ENCODE measurements around the gene IQCF2.
"Not testable (repeated sequence)": the region's sequence is repeated elsewhere in the genome, so short reads cannot be mapped to it uniquely, and the experiment has no call there.

IQCF2 gene

DNA sequence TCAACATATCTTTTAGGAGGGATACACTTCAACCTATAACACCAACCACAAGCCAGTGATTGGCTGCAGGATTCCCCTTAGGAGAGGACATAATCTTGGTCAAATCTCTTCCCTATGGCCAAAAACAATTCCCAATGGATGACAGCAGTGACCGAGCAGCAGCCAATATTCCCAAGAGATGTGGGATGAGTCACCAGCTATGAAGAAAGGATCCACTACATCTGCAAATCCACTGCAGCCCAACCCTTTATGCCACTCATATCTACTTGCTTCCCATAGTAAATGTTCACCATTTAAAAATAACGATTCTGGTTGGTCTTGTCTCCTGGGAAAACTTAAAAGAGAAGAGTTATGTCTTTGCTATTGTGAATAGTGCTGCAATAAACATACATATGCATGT, 18.5 kb downstream of the IQCF2 start:
- DNase-seq: no peak

DNA sequence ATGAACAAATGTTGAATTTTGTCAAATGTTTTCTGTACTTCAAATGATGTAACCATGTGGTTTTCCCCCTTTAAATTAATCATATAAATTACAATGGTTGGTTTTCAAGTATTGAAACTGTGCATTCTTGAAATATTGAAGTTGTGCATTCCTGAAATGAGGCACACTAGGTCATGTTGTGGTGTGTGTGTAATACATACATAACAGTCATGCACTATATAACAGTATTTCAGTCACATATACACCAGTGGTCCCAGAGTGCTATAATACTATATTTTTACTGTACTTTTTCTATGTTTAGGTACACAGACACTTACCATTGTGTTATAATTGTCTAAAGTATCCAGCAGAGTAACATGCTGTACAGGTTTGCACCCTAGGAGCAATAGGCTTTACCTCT, 25.0 kb downstream of the IQCF2 start:
- DNase-seq: no peak

GRCh38 chr3:51887620-51888019, 26.2 kb downstream of the IQCF2 start:
- DNase-seq: no peak

- DNase-seq: no peak
These were observed 27.2 kb downstream of the IQCF2 start for GRCh38 chr3:51888463-51889105.

DNA sequence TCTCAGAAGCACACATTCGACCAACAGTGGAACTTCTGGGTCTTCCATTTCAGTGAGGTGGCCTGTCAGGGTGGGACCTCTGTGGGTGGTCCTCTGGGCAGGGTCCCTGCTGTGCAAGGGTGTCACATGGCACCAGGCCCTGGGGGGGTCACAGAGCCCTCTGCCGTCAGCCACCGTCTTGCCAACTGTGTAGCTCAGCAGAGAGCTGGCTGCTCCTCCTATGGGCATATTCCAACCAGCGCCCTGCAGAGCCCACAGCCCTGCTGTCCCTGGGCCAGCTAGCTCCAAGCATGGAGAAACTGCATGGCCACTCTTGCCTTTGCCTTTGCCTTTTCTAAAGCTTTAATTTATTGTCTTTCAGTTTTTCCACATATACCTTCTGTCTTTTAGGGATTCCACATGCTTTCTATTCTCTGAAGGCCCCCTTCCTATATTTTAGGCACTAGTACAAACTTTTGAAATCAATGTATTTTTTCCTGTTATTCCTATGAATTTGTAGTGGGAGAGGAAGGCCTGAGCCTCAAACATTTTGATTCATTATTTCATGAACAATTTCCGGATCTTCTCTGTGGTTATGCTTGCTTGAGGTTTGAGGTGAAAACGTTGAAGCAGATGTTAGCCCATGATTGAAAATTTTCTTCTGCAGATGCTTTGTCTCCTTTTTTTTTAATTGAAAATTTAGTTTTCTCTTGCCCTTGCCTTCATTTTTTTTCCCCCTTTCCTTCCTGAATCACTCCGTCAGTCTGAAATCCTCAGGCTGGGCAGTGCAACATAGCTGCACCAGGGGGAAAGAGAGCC, 30.0 kb downstream of the IQCF2 start:
- no peak for DNase-seq

DNA sequence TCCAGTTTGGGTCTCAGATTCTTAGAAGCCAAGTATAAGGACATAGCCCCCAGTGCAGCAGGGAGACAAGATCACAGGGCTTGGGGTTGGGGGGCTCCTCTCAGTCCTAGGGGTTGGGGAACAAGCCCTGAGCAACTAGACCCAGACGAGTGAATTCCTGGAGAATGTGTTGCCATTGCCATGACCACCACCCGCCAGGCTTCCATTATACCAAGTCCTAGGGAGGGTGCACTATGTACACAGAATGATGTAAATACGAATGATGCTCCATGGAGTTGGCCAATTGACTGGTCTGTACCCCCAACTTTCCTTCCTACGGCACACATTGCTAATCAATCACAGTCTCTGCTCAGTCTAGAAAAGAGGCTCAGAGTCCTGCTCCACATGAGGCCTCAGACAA, 33.0 kb downstream of the IQCF2 start:
- no peak for DNase-seq

DNA sequence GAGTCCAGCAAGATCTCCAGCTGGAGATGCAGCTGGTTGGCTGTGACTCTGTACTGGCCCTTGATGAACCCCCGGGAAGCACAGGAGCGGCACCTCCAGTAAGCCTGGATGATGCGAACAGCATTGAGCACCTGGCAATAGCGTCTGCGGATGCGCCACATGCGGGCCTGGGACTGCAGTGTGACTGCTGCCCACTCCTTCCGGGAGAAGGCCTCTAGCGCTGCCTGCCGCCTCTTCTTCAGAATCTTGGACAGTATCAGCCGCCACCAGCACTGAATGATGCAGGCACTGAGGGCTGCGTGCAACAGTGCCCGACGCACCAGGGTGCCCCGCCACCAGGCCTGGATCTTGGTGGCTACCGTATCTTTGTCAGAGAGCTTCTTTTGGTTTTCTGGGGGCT, 33.5 kb downstream of the IQCF2 start:
- no peak for DNase-seq

- DNase-seq: no peak
These were observed 35.3 kb downstream of the IQCF2 start for GRCh38 chr3:51896607-51897305.

- no peak for DNase-seq
These were observed 36.0 kb downstream of the IQCF2 start for GRCh38 chr3:51897391-51897790.

DNA sequence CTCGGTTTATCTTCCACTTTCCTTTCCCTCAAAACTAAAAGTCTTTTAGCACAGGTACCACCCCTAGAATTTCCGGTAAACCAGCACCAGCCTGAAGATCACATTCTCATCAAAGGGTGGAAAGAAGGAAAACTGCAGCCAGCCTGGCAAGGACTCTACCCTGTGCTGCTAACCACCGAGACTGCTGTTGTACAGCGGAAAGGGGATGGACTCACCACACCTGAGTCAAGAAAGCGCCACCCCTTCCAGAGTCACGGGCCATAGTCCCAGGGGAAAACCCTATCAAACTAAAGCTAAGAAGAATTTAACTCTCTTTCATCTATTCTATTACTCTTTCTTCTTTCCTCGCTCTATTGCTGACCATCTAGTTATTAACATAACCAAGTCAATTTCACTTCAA, 38.6 kb downstream of the IQCF2 start:
- not testable (repeated sequence) for DNase-seq

DNA sequence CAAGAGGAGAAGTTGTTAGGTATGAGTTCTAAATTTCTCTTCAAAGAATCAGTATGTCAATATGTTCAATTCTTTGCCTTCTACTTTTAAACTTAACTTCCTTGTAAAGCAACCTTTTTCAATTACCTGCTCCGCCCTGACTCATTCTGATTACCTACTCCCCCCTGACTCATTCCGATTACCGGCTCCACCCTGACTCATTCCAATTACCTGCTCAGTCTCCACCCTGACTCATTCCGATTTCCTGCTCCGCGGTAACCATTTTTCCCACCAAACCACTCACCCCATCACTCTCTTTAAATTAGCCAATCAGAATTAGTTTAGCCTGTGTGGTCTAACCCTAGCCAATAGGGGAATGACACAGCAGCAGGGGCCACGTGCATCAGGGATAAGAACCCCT, 40.9 kb downstream of the IQCF2 start:
- DNase-seq: not testable (repeated sequence)

DNA sequence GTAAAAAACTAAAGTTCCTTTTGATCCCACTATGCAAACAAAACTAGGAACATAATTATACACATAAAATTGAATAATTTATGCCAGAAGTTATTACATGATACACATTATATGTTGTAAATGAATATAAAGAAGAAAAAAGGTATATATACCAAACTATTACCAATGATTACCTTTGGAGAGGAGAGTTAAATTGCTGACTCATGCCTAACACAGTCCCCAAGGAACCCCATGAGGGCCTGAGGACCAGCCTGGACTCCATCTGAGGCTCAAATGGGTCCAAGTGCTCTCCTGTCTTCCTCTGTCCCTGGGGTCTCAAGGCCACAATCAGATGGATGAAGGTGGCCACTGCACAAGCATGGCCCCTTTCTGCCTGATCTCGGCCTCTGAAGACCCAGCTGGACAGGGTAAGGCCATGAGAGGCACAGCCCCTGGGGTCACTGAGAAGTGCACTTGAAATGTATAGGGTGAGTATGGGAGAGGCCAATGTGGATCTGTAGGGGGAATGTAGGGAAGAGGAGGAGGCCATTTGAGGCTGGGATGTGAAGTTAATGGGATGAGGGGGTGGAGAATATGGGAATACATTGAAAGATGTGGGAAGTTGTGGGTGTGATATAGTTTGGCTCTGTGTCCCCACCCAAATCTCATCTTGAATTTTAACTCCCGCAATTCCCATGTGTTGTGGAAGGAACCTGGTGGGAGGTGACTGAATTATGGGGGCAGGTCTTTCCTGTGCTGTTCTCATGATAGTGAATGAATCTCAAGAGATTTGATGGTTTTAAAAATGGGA, 42.8 kb downstream of the IQCF2 start:
- DNase-seq: no peak

- no peak for DNase-seq
These were observed 46.6 kb downstream of the IQCF2 start for GRCh38 chr3:51908026-51908425.
